Type B pancreatic cell (in vitro differentiated cells): ENCODE data around the gene OTOF. TPM values are rescaled to one million over a fixed set of nuclear protein-coding genes. Genes with fewer than 3 reads are reported as not detected.

Experiments used
- DNase-seq: peaks from one replicate; pipeline ENCODE4 v3.0.0; 2021; ENCODE audit warnings: mixed read lengths; ENCODE audit not compliant: unreplicated experiment; ENCODE audit errors: extremely low spot score
- H3K27ac Mint-ChIP-seq: 2 replicates; pipeline ENCODE4 v1.8.0; 2021; ENCODE audit warnings: mild to moderate bottlenecking, mixed read lengths
- H3K27me3 Mint-ChIP-seq: 2 replicates; pipeline ENCODE4 v1.8.0; 2021; ENCODE audit warnings: mixed read lengths
- H3K36me3 Mint-ChIP-seq: 2 replicates; pipeline ENCODE4 v1.8.0; 2021; ENCODE audit warnings: mixed read lengths
- H3K4me1 Mint-ChIP-seq: one replicate; pipeline ENCODE4 v1.8.0; 2021; ENCODE audit warnings: mixed read lengths; ENCODE audit not compliant: unreplicated experiment
- H3K4me3 Mint-ChIP-seq: 2 replicates; pipeline ENCODE4 v1.8.0; 2021; ENCODE audit warnings: mild to moderate bottlenecking, mixed read lengths
- H3K9me3 Mint-ChIP-seq: 2 replicates; pipeline ENCODE4 v1.8.0; 2021; ENCODE audit warnings: mixed read lengths
- total RNA-seq: library from RNA; stranded (reverse); gene quantifications from 2 replicates; pipeline ENCODE4 v1.2.1, GENCODE V29; 2021; ENCODE audit warnings: low replicate concordance
- TF ChIP-seq, protein P1 (sequence below): fragments of 200-600 bp; sonication (generic); conservative IDR thresholded peaks from 2 replicates; pipeline ENCODE4 v1.5.0; 2021; ENCODE audit warnings: antibody characterized with exemption, mild to moderate bottlenecking

The OTOF gene
- total RNA-seq, 1 donor from 2014 or later = 0.05 TPM

- Mint-ChIP-seq H3K36me3 (no peaks in the 10 kb centered on the region), H3K9me3 (no peaks in the 10 kb centered on the region), H3K4me1 (peaks cover 6% of the 10 kb centered on the region), H3K27me3 (peaks cover 8% of the 10 kb centered on the region), H3K27ac (no peak overlapping the region), H3K4me3 (no peak overlapping the region)
- TF ChIP-seq, protein P1, sequence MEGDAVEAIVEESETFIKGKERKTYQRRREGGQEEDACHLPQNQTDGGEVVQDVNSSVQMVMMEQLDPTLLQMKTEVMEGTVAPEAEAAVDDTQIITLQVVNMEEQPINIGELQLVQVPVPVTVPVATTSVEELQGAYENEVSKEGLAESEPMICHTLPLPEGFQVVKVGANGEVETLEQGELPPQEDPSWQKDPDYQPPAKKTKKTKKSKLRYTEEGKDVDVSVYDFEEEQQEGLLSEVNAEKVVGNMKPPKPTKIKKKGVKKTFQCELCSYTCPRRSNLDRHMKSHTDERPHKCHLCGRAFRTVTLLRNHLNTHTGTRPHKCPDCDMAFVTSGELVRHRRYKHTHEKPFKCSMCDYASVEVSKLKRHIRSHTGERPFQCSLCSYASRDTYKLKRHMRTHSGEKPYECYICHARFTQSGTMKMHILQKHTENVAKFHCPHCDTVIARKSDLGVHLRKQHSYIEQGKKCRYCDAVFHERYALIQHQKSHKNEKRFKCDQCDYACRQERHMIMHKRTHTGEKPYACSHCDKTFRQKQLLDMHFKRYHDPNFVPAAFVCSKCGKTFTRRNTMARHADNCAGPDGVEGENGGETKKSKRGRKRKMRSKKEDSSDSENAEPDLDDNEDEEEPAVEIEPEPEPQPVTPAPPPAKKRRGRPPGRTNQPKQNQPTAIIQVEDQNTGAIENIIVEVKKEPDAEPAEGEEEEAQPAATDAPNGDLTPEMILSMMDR = no peak
- no peak for DNase-seq
Measured at GRCh38 chr2:26493566-26493965, 15.6 kb upstream of the OTOF start.

GRCh38 chr2:26492749-26493515 lies 15.0 kb upstream of the OTOF start:
- H3K36me3 Mint-ChIP-seq = no peaks in the 10 kb centered on the region
- H3K27me3 Mint-ChIP-seq = peaks cover 6% of the 10 kb centered on the region
- TF ChIP-seq, protein P1 = no peak
- no peak overlapping the region for H3K27ac Mint-ChIP-seq
- H3K4me1 Mint-ChIP-seq = peaks cover 6% of the 10 kb centered on the region
- H3K4me3 Mint-ChIP-seq = no peak overlapping the region
- no peak for DNase-seq
- no peaks in the 10 kb centered on the region for H3K9me3 Mint-ChIP-seq

DNA sequence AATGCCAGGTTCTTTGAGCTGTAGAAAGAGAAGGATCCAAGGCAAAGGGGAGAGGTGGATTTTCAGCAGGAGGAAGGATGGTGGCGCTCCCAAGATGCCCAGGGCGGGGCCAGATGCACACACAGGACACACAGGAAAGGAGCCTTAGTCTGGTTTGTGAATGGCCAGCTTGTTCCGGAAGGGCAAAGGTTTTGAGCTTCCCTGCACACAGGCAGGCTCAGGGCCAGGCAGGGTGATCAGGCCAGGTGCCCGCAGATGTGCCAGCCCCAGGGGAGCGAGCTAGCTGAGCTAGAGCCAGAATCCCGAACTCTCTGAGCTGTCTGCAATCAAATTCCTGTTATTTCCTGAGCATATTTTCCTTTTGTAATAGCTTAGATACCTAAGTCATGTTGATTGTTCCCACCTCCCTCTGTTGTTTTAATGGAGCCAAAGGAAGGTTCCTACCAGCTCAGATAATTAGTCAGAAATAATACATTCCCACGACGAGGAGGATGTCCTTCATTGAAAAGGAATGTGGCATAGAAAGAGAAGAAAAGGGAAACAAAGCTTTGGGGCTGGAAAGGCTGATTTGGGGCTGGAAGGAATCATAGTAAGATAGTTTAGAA lies 13.7 kb upstream of the OTOF start:
- H3K27me3 Mint-ChIP-seq = no peaks in the 10 kb centered on the region
- H3K27ac Mint-ChIP-seq = no peak overlapping the region
- no peak for DNase-seq
- H3K36me3 Mint-ChIP-seq = no peaks in the 10 kb centered on the region
- H3K4me3 Mint-ChIP-seq = no peak overlapping the region
- TF ChIP-seq, protein P1 = no peak
- H3K4me1 Mint-ChIP-seq = peaks cover 6% of the 10 kb centered on the region
- H3K9me3 Mint-ChIP-seq = no peaks in the 10 kb centered on the region

DNA sequence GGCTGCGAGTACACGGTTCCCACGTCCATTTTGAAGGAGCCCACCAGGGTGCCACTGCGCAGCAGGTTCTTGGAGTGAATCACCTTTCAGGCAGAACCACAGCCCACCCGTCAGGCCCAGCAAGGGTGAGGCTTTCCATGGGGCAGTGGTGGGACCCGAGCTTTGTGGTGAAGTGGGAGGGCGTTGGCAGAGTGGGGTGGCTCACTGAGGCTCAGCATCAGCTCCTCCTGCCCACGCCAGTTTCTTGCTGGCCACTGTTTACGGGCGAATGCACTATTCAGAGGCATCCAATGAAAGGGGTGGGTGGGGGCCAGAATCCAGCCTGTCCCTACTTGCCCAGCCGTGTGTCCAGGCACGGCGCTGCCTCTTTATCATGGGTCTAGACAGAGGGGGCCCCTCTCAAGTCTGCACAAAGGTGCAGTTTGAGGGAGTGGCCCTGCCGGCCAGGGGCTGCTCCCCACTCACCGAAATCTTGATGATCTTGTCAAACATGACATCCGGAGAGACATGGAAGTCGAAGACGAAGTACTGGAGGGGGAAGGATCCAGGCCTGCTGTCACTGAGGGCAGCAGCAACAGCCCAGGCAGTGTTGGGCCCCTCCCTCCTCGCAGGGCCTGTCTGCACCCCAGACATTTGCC lies 11.4 kb upstream of the OTOF start:
- Mint-ChIP-seq H3K27ac (no peak overlapping the region), H3K9me3 (no peaks in the 10 kb centered on the region)
- TF ChIP-seq, protein P1 = no peak

GRCh38 chr2:26488463-26489212 lies 10.7 kb upstream of the OTOF start:
- DNase-seq = no peak
- TF ChIP-seq, protein P1 = no peak
- Mint-ChIP-seq H3K27ac (no peak overlapping the region), H3K27me3 (peaks cover 3% of the 10 kb centered on the region), H3K4me1 (no peaks in the 10 kb centered on the region), H3K9me3 (no peaks in the 10 kb centered on the region), H3K4me3 (no peak overlapping the region), H3K36me3 (no peaks in the 10 kb centered on the region)

More for the DNA sequence above, 11.4 kb upstream of the OTOF start:
- no peaks in the 10 kb centered on the region for H3K36me3 Mint-ChIP-seq
- no peak overlapping the region for H3K4me3 Mint-ChIP-seq
- no peak for DNase-seq
- no peaks in the 10 kb centered on the region for H3K4me1 Mint-ChIP-seq
- peaks cover 3% of the 10 kb centered on the region for H3K27me3 Mint-ChIP-seq
